ENCODE measurements around the gene JARID2. TPM values are rescaled to one million over a fixed set of nuclear protein-coding genes. Genes with fewer than 3 reads are reported as not detected.

Gene JARID2
- total and polyA plus RNA-seq, 9 of the 15 experiments (the other 6 are each of a cell fraction or from before 2014, with no cell fraction given) = 5.0 to 29.0 (median 15.6) TPM

GRCh38 chr6:15368873-15369272, 123.0 kb downstream of the JARID2 start (continued):
- TF ChIP-seq MITF (IDR thresholded peaks at IDR 0.05) = 0 out of 2 replicates have a peak, but pooled peaks have one; percentile 47
- TF ChIP-seq AFF1 (IDR thresholded peaks at IDR 0.05; ENCODE audit: low read depth in 1 of 2, partially characterized antibody in 2 of 2) = peak in 1 of 2 experiments; percentile 44
- TF ChIP-seq KAT7 (CRISPR knock-in tag; IDR thresholded peaks at IDR 0.05; ENCODE audit: borderline replicate concordance) = no peak
- TF ChIP-seq TCF3 (CRISPR knock-in tag; IDR thresholded peaks at IDR 0.05) = peak; percentile 67
- no peak for TF ChIP-seq PPARD (CRISPR knock-in tag; IDR thresholded peaks at IDR 0.05)
- TF ChIP-seq MEF2A (IDR thresholded peaks at IDR 0.05; ENCODE audit: control insufficient read depth, low read depth, low read length) = no peak
- TF ChIP-seq CREM (IDR thresholded peaks at IDR 0.05; ENCODE audit: low read depth) = 0 out of 2 replicates have a peak, but pooled peaks have one; percentile 8
- TF ChIP-seq POLR2AphosphoS5 (IDR thresholded peaks at IDR 0.05; ENCODE audit: control insufficient read depth, insufficient read depth, low read depth, low read length) = peak; percentile 40; the same call in 1 of the 2 replicates
- TF ChIP-seq ARID1B (IDR thresholded peaks at IDR 0.05) = peak; percentile 80
- TF ChIP-seq EP300 (IDR thresholded peaks at IDR 0.05; ENCODE audit: low read length) = peak; percentile 75
- no peak for TF ChIP-seq TCF15 (CRISPR knock-in tag; IDR thresholded peaks at IDR 0.05)
- TF ChIP-seq MYC (IDR thresholded peaks at IDR 0.05; ENCODE audit: low read depth, low read length) = no peak; the same call in none of the 2 replicates
- no peak for TF ChIP-seq MYC (CRISPR knock-in tag; IDR thresholded peaks at IDR 0.05; ENCODE audit: borderline replicate concordance, low read depth)
- peak; percentile 40; the same call in 1 of the 2 replicates for TF ChIP-seq FOXM1 (IDR thresholded peaks at IDR 0.05; ENCODE audit: low read depth)
- TF ChIP-seq FOXM1 (CRISPR knock-in tag; IDR thresholded peaks at IDR 0.05; ENCODE audit: low read depth) = no peak
- no peak for TF ChIP-seq ZBTB1 (CRISPR knock-in tag; IDR thresholded peaks at IDR 0.05; ENCODE audit: borderline replicate concordance, low read depth)
- peak; percentile 28; the same call in 1 of the 2 replicates for TF ChIP-seq SOX6 (IDR thresholded peaks at IDR 0.05)
- no peak for TF ChIP-seq PCBP2 (IDR thresholded peaks at IDR 0.05; ENCODE audit: low read depth, low read length, poor library complexity, severe bottlenecking)
- no peak for TF ChIP-seq HDAC3 (IDR thresholded peaks at IDR 0.05; ENCODE audit: borderline replicate concordance, partially characterized antibody)
- peak; percentile 50 for TF ChIP-seq JUND (IDR thresholded peaks at IDR 0.05; ENCODE audit: borderline replicate concordance, low read depth, low read length)
- TF ChIP-seq JUND (tag; IDR thresholded peaks at IDR 0.05; ENCODE audit: borderline replicate concordance, low read depth, low read length) = no peak; the same call in 2 of the 3 replicates
- TF ChIP-seq MTA2 (IDR thresholded peaks at IDR 0.05; ENCODE audit: low read depth) = peak; percentile 52; the same call in 1 of the 2 replicates
- TF ChIP-seq ZBTB8A (IDR thresholded peaks at IDR 0.05; ENCODE audit: partially characterized antibody) = no peak
- peak; percentile 30; the same call in 1 of the 2 replicates for TF ChIP-seq SMAD4 (CRISPR knock-in tag; conservative IDR thresholded peaks at IDR 0.05)

Data from K562 (cell line).